Measurements from ENCODE around the gene CCDC182. TPM values are rescaled to one million over a fixed set of nuclear protein-coding genes. Genes with fewer than 3 reads are reported as not detected.

CCDC182 gene
- total and polyA plus RNA-seq, 2 experiments from 2014 or later = not detected

- in situ Hi-C loops (cut with MboI) = no loop called here
- H3K9ac ChIP-seq = no peak overlapping the region
- no peak for DNase-seq
- 83% methylated on average over 1 of the region's 1 CpG for WGBS, 2 experiments (ENCODE audit: low coverage in 1 of 2, low lambda C conversion rate in 2 of 2, missing lambda C conversion rate in 2 of 2)
- no peaks in the 10 kb centered on the region for H3F3A ChIP-seq (ENCODE audit: insufficient read depth)
- H3K4me1 ChIP-seq (ENCODE audit: insufficient read depth) = no peaks in the 10 kb centered on the region
- no peak overlapping the region for H3K4me3 ChIP-seq
- H2AFZ ChIP-seq = no peak overlapping the region
- no peaks in the 10 kb centered on the region for H4K20me1 ChIP-seq (ENCODE audit: insufficient read depth)
- no peak for TF ChIP-seq EZH2 (IDR thresholded peaks at IDR 0.05; ENCODE audit: insufficient read depth, poor library complexity, severe bottlenecking)
- no peak for TF ChIP-seq EZH2phosphoT487 (IDR thresholded peaks at IDR 0.05; ENCODE audit: insufficient read depth, low read depth)
- no peaks in the 10 kb centered on the region for H3K36me3 ChIP-seq (ENCODE audit: low read depth)
- no peak overlapping the region for H3K27ac ChIP-seq
- peaks cover 41% of the 10 kb centered on the region for H3K27me3 ChIP-seq (replicated peaks; ENCODE audit: insufficient read depth)
- H3K79me2 ChIP-seq (ENCODE audit: insufficient read depth) = no peaks in the 10 kb centered on the region
- H3K4me2 ChIP-seq (ENCODE audit: unreplicated experiment) = no peak overlapping the region
- no peaks in the 10 kb centered on the region for H3K9me3 ChIP-seq (ENCODE audit: low read depth)
- no peaks in the 10 kb centered on the region for H3K9me2 ChIP-seq (ENCODE audit: insufficient read depth)
Observed at GRCh38 chr17:57758654-57759053, 13.6 kb upstream of the CCDC182 start.

- Histone ChIP-seq H3K27ac (no peak overlapping the region), H4K20me1 (ENCODE audit: insufficient read depth) (no peaks in the 10 kb centered on the region), H3K4me1 (ENCODE audit: insufficient read depth) (no peaks in the 10 kb centered on the region), H3K27me3 (replicated peaks; ENCODE audit: insufficient read depth) (peaks cover 32% of the 10 kb centered on the region), H3K9me3 (ENCODE audit: low read depth) (no peaks in the 10 kb centered on the region), H3K9ac (no peak overlapping the region), H3K9me2 (ENCODE audit: insufficient read depth) (no peaks in the 10 kb centered on the region), H3K4me2 (ENCODE audit: unreplicated experiment) (no peak overlapping the region), H3K79me2 (ENCODE audit: insufficient read depth) (no peaks in the 10 kb centered on the region), H3K4me3 (no peak overlapping the region), H2AFZ (no peak overlapping the region), H3K36me3 (ENCODE audit: low read depth) (no peaks in the 10 kb centered on the region), H3F3A (ENCODE audit: insufficient read depth) (no peaks in the 10 kb centered on the region)
- no peak for DNase-seq
- 52 to 56% methylated on average over 9 of the region's 9 CpGs for WGBS, 2 experiments (ENCODE audit: low coverage in 1 of 2, low lambda C conversion rate in 2 of 2, missing lambda C conversion rate in 2 of 2)
- TF ChIP-seq EZH2 (IDR thresholded peaks at IDR 0.05; ENCODE audit: insufficient read depth, poor library complexity, severe bottlenecking) = no peak
- no peak for TF ChIP-seq EZH2phosphoT487 (IDR thresholded peaks at IDR 0.05; ENCODE audit: insufficient read depth, low read depth)
- in situ Hi-C loops (cut with MboI) = no loop called here
Observed at GRCh38 chr17:57757735-57758134, 12.6 kb upstream of the CCDC182 start.

- no peak overlapping the region for H3K4me2 ChIP-seq (ENCODE audit: unreplicated experiment)
- no peaks in the 10 kb centered on the region for H3F3A ChIP-seq (ENCODE audit: insufficient read depth)
- no peak for TF ChIP-seq EZH2 (IDR thresholded peaks at IDR 0.05; ENCODE audit: insufficient read depth, poor library complexity, severe bottlenecking)
- TF ChIP-seq EZH2phosphoT487 (IDR thresholded peaks at IDR 0.05; ENCODE audit: insufficient read depth, low read depth) = no peak
- H3K4me3 ChIP-seq = no peak overlapping the region
- H3K27me3 ChIP-seq (replicated peaks; ENCODE audit: insufficient read depth) = peaks cover 24% of the 10 kb centered on the region
- no peaks in the 10 kb centered on the region for H3K4me1 ChIP-seq (ENCODE audit: insufficient read depth)
- H3K9me3 ChIP-seq (ENCODE audit: low read depth) = no peaks in the 10 kb centered on the region
- no peak overlapping the region for H3K27ac ChIP-seq
- in situ Hi-C loops (cut with MboI) = no loop called here
- H3K36me3 ChIP-seq (ENCODE audit: low read depth) = no peaks in the 10 kb centered on the region
- 33 to 36% methylated on average over 7 of the region's 7 CpGs for WGBS, 2 experiments (ENCODE audit: low coverage in 1 of 2, low lambda C conversion rate in 2 of 2, missing lambda C conversion rate in 2 of 2)
- no peaks in the 10 kb centered on the region for H3K9me2 ChIP-seq (ENCODE audit: insufficient read depth)
- no peaks in the 10 kb centered on the region for H4K20me1 ChIP-seq (ENCODE audit: insufficient read depth)
- H3K9ac ChIP-seq = no peak overlapping the region
- no peaks in the 10 kb centered on the region for H3K79me2 ChIP-seq (ENCODE audit: insufficient read depth)
- H2AFZ ChIP-seq = no peak overlapping the region
- DNase-seq = no peak
Observed at GRCh38 chr17:57756951-57757350, 11.9 kb upstream of the CCDC182 start.

- Histone ChIP-seq H3K36me3 (ENCODE audit: low read depth) (no peaks in the 10 kb centered on the region), H2AFZ (no peak overlapping the region), H3K9ac (no peak overlapping the region), H3K4me1 (ENCODE audit: insufficient read depth) (no peaks in the 10 kb centered on the region), H3K27me3 (replicated peaks; ENCODE audit: insufficient read depth) (peaks cover 20% of the 10 kb centered on the region), H4K20me1 (ENCODE audit: insufficient read depth) (no peaks in the 10 kb centered on the region), H3K9me3 (ENCODE audit: low read depth) (no peaks in the 10 kb centered on the region), H3K4me3 (no peak overlapping the region), H3K27ac (no peak overlapping the region), H3F3A (ENCODE audit: insufficient read depth) (no peaks in the 10 kb centered on the region), H3K9me2 (ENCODE audit: insufficient read depth) (no peaks in the 10 kb centered on the region), H3K4me2 (ENCODE audit: unreplicated experiment) (no peak overlapping the region), H3K79me2 (ENCODE audit: insufficient read depth) (no peaks in the 10 kb centered on the region)
- TF ChIP-seq EZH2 (IDR thresholded peaks at IDR 0.05; ENCODE audit: insufficient read depth, poor library complexity, severe bottlenecking) = no peak
- no peak for TF ChIP-seq EZH2phosphoT487 (IDR thresholded peaks at IDR 0.05; ENCODE audit: insufficient read depth, low read depth)
- WGBS, 2 experiments (ENCODE audit: low coverage in 1 of 2, low lambda C conversion rate in 2 of 2, missing lambda C conversion rate in 2 of 2) = 57 to 69% methylated on average over 6 of the region's 6 CpGs
- DNase-seq = no peak
- in situ Hi-C loops (cut with MboI) = no loop called here
Observed at GRCh38 chr17:57755480-57756070, 10.5 kb upstream of the CCDC182 start.
